GM06990 (cell line): ENCODE measurements around the gene TKTL1.
A peak's percentile ranks its signal among the peaks of the same experiment; 100 is the strongest.
"Not testable (repeated sequence)": the region's sequence is repeated elsewhere in the genome, so short reads cannot be mapped to it uniquely, and the experiment has no call there.

Experiments
- DNase-seq: peaks from one replicate; pipeline ENCODE4 v3.0.0-alpha.2; 2011; ENCODE audit not compliant: insufficient read length; ENCODE audit errors: extremely low read depth
- H3K27me3 ChIP-seq: replicated peaks from 2 replicates; pipeline ENCODE4 v1.6.0; 2011; ENCODE audit warnings: low read length; ENCODE audit not compliant: control insufficient read depth, insufficient read depth
- H3K36me3 ChIP-seq: 2 replicates; pipeline ENCODE4 v1.5.1; 2011; ENCODE audit warnings: low read length; ENCODE audit not compliant: control insufficient read depth, insufficient read depth
- H3K4me3 ChIP-seq: replicated peaks from 2 replicates; pipeline ENCODE4 v1.5.1; 2011; ENCODE audit warnings: low read depth, mild to moderate bottlenecking, control low read depth, low read length
- TF ChIP-seq, protein P1 (sequence below): IDR thresholded peaks from 2 replicates; pipeline ENCODE4 v1.5.1; 2011; ENCODE audit warnings: low read length, control low read depth, mild to moderate bottlenecking, inconsistent platforms; ENCODE audit not compliant: insufficient read depth, poor library complexity, severe bottlenecking

Gene TKTL1

DNA sequence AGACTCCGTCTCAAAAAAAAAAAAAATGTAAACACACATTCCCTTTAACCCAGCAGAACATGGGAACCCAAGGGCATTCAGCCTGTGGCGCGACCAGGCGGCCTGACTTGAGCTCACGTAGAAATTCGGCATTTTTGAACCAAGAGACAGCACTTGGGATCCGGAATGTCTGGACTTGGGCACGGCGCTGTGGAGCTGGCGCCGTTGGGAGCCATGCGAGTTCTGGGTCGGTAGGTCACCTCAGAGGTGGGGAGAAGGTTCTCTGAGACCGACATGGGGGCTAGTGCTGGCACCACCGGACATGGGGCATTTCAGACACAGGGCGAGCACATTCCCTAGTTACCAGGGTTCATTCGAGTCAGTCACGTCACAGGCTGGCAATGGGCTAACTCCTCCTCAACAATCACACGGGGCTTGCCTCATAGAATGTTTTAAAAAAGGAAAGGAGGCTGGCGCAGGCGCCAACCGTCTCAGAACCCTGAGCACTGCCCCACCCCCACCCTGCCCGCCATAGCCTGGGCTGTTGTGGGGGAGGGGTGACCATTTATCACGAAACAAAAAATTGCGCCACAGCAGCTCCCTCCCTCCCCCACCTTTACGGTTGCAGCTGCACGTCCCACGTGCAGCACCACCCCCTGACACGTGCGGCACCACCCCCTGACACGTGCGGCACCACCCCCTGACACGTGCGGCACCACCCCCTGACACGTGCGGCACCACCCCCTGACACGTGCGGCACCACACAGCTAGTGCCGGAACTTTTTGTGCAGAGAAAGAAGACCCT, 612 bp upstream of the TKTL1 start, which contains the start of gene TEX28:
TEX28 (minus strand) TSS at position 334 of the 784 bp plus-strand sequence. CDS start 3,007 bp downstream, outside the sequence.
- H3K4me3 ChIP-seq = no peak within 1 kb of the TSS
- TF ChIP-seq, protein P1, sequence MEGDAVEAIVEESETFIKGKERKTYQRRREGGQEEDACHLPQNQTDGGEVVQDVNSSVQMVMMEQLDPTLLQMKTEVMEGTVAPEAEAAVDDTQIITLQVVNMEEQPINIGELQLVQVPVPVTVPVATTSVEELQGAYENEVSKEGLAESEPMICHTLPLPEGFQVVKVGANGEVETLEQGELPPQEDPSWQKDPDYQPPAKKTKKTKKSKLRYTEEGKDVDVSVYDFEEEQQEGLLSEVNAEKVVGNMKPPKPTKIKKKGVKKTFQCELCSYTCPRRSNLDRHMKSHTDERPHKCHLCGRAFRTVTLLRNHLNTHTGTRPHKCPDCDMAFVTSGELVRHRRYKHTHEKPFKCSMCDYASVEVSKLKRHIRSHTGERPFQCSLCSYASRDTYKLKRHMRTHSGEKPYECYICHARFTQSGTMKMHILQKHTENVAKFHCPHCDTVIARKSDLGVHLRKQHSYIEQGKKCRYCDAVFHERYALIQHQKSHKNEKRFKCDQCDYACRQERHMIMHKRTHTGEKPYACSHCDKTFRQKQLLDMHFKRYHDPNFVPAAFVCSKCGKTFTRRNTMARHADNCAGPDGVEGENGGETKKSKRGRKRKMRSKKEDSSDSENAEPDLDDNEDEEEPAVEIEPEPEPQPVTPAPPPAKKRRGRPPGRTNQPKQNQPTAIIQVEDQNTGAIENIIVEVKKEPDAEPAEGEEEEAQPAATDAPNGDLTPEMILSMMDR = no peak
- no peaks in the 10 kb centered on the region for H3K27me3 ChIP-seq
- no peak for DNase-seq
- no peaks in the 10 kb centered on the region for H3K36me3 ChIP-seq

DNA sequence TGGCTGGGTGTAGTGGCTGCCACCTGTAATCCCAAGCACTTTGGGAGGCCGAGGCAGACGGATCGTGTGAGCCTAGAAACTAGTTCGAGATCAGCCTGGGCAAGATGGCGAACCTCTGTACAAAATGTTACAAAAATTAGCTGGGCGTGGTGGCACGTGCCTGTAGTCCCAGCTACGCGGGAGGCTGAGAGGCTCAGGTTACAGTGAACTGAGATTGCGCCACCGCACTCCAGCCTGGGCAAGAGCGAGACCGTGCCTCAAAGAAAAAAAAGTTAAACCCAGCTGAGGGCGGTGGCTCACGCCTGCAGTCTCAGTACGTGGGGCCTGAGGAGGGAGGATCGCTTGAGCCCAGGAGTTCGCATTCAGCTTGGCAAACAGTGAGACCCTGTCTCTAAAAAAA, 1.1 kb downstream of the TKTL1 start:
- Histone ChIP-seq H3K4me3 (no peak overlapping the region), H3K27me3 (no peaks in the 10 kb centered on the region), H3K36me3 (no peaks in the 10 kb centered on the region)
- TF ChIP-seq, protein P1 = no peak
- no peak for DNase-seq

DNA sequence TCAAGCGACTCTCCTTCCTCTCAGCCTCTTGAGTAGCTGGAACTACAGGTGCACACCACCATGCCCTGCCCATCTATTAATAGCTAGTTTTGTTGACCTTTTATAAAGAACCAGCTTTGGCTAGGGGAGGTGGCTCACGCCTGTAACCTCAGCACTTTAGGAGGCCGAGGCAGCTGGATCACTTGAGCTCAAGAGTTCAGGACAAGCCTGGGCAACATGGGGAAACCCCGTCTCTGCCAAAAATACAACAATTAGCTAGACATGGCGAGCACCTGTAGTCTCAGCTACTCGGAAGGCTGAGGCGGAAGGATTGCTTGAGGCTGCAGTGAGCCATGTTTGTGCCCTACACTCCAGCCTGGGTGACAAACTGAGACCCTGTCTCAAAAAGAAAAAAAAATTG, 2.7 kb downstream of the TKTL1 start:
- TF ChIP-seq, protein P1 = no peak
- DNase-seq = peak; percentile 41
- Histone ChIP-seq H3K27me3 (no peaks in the 10 kb centered on the region), H3K36me3 (no peaks in the 10 kb centered on the region), H3K4me3 (no peak overlapping the region)

DNA sequence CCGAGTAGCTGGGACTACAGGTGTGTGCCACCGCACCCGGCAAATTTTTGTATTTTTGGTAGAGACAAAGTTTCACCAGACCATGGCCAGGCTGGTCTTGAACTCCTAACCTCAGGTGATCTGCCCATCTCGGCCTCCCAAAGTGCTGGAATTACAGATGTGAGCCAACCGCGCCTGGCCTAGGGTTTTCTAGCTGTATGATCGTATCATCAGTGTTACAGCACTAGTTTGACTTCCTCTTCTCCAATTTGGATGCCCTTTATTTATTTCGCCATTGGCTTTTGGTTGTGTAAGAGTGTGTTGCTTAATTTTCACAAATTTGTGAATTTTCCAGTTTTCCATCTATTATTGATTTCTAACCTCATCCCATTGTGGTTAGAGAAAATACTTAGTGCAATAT, 5.2 kb downstream of the TKTL1 start:
- TF ChIP-seq, protein P1 = no peak
- H3K36me3 ChIP-seq = no peaks in the 10 kb centered on the region
- no peaks in the 10 kb centered on the region for H3K27me3 ChIP-seq
- no peak for DNase-seq
- H3K4me3 ChIP-seq = no peak overlapping the region

DNA sequence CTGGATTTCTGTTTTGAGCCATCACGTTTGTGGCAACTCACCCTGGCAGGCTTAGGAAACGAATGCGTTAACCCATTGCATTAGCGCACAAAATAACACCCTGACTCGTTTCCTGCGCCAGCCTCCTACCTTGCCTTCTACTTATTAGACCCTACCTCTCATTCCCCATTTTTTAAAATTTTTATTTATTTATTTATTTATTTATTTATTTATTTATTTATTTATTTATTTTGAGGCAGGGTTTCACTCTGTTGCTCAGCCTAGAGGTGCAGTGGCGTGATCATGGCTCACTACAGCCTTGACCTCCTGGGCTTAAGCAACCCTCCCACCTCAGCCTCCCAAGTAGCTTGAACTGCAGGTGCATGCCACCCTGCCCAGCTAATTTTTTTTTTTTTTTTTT, 7.4 kb downstream of the TKTL1 start:
- H3K36me3 ChIP-seq, DNase-seq, H3K4me3 ChIP-seq, H3K27me3 ChIP-seq: not testable (repeated sequence)

DNA sequence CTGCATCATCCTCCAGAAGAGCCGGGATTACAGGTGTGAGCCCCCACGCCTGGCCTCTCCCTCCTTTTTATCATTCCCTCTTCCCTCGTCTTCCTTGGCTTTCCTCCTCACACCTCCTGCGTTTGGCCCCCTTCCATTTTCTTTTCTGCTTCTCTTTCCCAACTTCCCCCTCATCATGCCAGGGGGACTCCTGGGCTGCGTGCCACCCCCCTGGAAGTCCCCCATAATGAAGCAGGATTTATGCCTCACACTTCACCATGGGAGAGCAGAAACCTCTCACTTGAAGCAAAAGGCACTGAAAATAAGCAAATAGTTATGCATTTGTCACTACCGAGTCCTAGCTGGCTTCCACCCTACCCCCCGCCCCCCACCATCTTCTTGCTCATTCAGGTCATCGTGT, 7.9 kb downstream of the TKTL1 start:
- no peak for DNase-seq
- no peaks in the 10 kb centered on the region for H3K27me3 ChIP-seq
- H3K4me3 ChIP-seq = no peak overlapping the region
- no peaks in the 10 kb centered on the region for H3K36me3 ChIP-seq
- TF ChIP-seq, protein P1 = no peak
